GM18861 (cell line): ENCODE data around the gene SNAI1.

ENCODE experiments used
- ATAC-seq: cut with Tn5 transposase; IDR thresholded peaks from one replicate; pipeline ENCODE4 v1.9.1; 2021; ENCODE audit not compliant: unreplicated experiment

SNAI1 gene

GRCh38 chr20:50032955-50033666, 50.3 kb downstream of the SNAI1 start:
- ATAC-seq: no peak

GRCh38 chr20:50034567-50035180, 51.9 kb downstream of the SNAI1 start:
- ATAC-seq: no peak

- ATAC-seq: no peak
These were observed 53.9 kb downstream of the SNAI1 start for GRCh38 chr20:50036703-50037102.

GRCh38 chr20:50037123-50037522, 54.3 kb downstream of the SNAI1 start:
- ATAC-seq: no peak

- no peak for ATAC-seq
These were observed 54.8 kb downstream of the SNAI1 start for GRCh38 chr20:50037575-50037974.

- no peak for ATAC-seq
These were observed 55.4 kb downstream of the SNAI1 start for GRCh38 chr20:50038169-50038568.
